BE2C (cell line): Measurements from ENCODE around the gene LTB4R. TPM values are rescaled to one million over a fixed set of nuclear protein-coding genes. Genes with fewer than 3 reads are reported as not detected.

Experiments
- DNase-seq: peaks from one replicate; pipeline ENCODE4 v3.0.0-alpha.2; 2020
- H3K27me3 ChIP-seq: fragments of 250-450 bp; sonication (Bioruptor Pico); 2 replicates; pipeline ENCODE4 v1.5.1; 2020; ENCODE audit warnings: mild to moderate bottlenecking
- H3K36me3 ChIP-seq: fragments of 250-450 bp; sonication (Bioruptor Pico); 2 replicates; pipeline ENCODE4 v1.5.1; 2020; ENCODE audit warnings: mild to moderate bottlenecking
- H3K4me1 ChIP-seq: fragments of 250-450 bp; sonication (Bioruptor Pico); 2 replicates; pipeline ENCODE4 v1.5.1; 2020
- H3K4me3 ChIP-seq: 2 replicates; pipeline ENCODE4 v1.5.1; 2011; ENCODE audit warnings: low read depth, low read length
- H3K9me3 ChIP-seq: fragments of 250-450 bp; sonication (Bioruptor Pico); 2 replicates; pipeline ENCODE4 v1.5.1; 2020
- polyA plus RNA-seq: library from polyadenylated mRNA; unstranded; fragments of >200 nt; gene quantifications from one replicate; pipeline ENCODE4 v1.2.1, GENCODE V29; 2012; ENCODE audit warnings: low read depth, missing spikeins; ENCODE audit not compliant: insufficient read length, insufficient read depth
- TF ChIP-seq, protein P1 (sequence below): IDR thresholded peaks from 2 replicates; pipeline ENCODE4 v1.5.1; 2012; ENCODE audit warnings: mild to moderate bottlenecking, low read depth, low read length

LTB4R gene, protein sequence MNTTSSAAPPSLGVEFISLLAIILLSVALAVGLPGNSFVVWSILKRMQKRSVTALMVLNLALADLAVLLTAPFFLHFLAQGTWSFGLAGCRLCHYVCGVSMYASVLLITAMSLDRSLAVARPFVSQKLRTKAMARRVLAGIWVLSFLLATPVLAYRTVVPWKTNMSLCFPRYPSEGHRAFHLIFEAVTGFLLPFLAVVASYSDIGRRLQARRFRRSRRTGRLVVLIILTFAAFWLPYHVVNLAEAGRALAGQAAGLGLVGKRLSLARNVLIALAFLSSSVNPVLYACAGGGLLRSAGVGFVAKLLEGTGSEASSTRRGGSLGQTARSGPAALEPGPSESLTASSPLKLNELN
- 103 TPM for polyA plus RNA-seq

DNA sequence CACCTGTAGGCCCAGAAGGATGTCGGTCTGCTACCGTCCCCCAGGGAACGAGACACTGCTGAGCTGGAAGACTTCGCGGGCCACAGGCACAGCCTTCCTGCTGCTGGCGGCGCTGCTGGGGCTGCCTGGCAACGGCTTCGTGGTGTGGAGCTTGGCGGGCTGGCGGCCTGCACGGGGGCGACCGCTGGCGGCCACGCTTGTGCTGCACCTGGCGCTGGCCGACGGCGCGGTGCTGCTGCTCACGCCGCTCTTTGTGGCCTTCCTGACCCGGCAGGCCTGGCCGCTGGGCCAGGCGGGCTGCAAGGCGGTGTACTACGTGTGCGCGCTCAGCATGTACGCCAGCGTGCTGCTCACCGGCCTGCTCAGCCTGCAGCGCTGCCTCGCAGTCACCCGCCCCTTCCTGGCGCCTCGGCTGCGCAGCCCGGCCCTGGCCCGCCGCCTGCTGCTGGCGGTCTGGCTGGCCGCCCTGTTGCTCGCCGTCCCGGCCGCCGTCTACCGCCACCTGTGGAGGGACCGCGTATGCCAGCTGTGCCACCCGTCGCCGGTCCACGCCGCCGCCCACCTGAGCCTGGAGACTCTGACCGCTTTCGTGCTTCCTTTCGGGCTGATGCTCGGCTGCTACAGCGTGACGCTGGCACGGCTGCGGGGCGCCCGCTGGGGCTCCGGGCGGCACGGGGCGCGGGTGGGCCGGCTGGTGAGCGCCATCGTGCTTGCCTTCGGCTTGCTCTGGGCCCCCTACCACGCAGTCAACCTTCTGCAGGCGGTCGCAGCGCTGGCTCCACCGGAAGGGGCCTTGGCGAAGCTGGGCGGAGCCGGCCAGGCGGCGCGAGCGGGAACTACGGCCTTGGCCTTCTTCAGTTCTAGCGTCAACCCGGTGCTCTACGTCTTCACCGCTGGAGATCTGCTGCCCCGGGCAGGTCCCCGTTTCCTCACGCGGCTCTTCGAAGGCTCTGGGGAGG lies at the start of gene LTB4R:
Gene LTB4R, plus strand, starts transcription at position 857 of the 959 bp plus-strand sequence. CDS start 4,150 bp downstream, outside the sequence.
- DNase-seq, result no peak
- Histone ChIP-seq H3K9me3 (peaks cover 2% of the 10 kb centered on the region), H3K27me3 (peaks cover 5% of the 10 kb centered on the region), H3K36me3 (peaks cover 24% of the 10 kb centered on the region), H3K4me1 (peaks cover under 1% of the 10 kb centered on the region; the same call in 1 of the 2 replicates), H3K4me3 (no peak within 1 kb of the TSS)
- TF ChIP-seq, protein P1, sequence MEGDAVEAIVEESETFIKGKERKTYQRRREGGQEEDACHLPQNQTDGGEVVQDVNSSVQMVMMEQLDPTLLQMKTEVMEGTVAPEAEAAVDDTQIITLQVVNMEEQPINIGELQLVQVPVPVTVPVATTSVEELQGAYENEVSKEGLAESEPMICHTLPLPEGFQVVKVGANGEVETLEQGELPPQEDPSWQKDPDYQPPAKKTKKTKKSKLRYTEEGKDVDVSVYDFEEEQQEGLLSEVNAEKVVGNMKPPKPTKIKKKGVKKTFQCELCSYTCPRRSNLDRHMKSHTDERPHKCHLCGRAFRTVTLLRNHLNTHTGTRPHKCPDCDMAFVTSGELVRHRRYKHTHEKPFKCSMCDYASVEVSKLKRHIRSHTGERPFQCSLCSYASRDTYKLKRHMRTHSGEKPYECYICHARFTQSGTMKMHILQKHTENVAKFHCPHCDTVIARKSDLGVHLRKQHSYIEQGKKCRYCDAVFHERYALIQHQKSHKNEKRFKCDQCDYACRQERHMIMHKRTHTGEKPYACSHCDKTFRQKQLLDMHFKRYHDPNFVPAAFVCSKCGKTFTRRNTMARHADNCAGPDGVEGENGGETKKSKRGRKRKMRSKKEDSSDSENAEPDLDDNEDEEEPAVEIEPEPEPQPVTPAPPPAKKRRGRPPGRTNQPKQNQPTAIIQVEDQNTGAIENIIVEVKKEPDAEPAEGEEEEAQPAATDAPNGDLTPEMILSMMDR, result no peak

DNA sequence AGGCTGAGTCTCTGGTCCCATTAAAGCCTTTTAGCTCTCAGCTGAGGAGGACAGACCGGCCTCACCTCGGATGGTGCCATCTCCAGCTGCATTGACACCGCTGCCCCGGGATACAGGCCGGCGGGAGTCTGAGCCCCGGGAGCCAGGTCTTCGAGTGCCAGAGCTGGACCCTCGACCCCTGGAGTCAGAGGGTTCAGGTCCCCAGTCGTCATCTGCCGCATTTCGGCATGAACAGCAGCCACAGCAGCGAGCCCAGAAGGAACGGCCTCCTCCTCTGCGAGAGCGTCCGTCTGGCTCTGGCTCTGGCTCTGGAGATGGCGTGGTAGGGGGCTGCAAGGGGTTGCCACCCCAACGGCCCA lies 49.4 kb upstream of the LTB4R start:
- Histone ChIP-seq H3K27me3 (no peaks in the 10 kb centered on the region), H3K4me3 (no peak overlapping the region), H3K36me3 (no peaks in the 10 kb centered on the region), H3K9me3 (no peaks in the 10 kb centered on the region), H3K4me1 (no peaks in the 10 kb centered on the region)
- DNase-seq, result no peak
- TF ChIP-seq, protein P1, result no peak

DNA sequence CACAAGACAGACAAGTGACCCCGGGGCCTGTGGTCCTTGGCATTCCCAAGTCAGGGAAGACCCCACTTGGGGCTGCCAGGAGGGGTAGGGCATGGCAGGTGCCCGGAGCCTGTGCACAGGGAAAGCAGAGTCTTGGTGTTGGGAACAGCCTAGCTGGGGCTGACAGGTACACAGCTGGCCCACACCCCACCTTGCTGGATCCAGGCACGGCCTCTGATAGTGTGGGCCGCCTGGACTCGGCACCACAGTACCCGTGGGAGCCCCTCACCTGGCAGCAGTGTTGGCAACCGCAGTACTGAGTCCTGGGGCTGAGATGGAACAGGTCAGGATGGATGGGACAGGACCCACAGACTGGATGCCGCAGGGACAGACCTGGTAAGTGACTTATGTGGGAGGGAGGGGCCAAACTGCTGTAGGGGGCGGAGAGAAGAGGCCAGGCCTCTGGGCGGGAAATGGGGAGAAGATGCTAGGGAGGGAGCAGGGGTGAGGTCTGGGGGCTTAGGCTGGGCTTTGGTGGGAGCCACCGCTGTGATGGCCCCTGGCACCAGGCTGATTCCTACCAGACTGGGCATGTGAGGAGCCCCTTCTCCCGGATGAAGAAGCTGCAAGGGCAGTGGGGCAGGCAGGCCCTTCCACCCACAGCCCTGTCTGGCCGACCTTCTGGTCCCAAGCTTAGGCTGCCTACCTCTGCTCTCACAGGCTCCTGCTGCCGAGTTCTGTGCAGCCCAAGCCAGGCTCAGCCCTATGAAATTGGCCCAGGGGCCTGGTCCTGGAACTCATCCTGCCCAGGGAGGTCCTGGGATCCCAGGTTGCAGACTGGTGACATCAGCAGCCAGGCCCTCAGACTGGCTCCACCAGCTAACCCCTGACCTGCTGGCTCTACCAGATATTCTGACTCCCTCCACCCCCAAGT lies 48.2 kb upstream of the LTB4R start, which contains the start of gene TGM1:
Gene TGM1, minus strand, starts transcription at position 357 of the 913 bp plus-strand sequence. CDS start 825 bp downstream, outside the sequence.
- Histone ChIP-seq H3K4me3 (no peak within 1 kb of the TSS), H3K36me3 (no peaks in the 10 kb centered on the region), H3K4me1 (no peaks in the 10 kb centered on the region), H3K27me3 (no peaks in the 10 kb centered on the region), H3K9me3 (no peaks in the 10 kb centered on the region)
- TF ChIP-seq, protein P1, result no peak
- DNase-seq, result no peak

DNA sequence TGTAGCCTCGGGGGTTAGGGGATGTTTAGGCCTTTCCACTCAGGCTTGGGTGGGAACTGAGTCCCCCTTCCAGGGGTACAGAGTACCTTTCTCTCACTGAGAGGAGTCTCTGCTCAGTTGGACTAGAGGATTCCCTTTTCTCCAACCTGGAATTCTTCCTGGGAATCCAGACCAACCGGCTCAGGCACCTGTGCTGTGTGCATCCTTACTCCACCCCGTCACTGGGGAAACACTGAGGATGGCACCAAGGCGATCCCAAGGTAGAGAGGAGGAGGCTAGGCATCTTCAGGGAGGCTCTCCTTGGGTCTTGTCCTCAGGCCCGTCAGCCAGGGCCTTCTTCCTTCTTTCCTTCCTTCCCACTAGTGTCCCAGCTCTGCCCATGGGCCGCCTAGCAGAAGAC lies 47.5 kb upstream of the LTB4R start:
- Histone ChIP-seq H3K36me3 (no peaks in the 10 kb centered on the region), H3K4me3 (no peak overlapping the region), H3K27me3 (no peaks in the 10 kb centered on the region), H3K4me1 (no peaks in the 10 kb centered on the region), H3K9me3 (no peaks in the 10 kb centered on the region)
- TF ChIP-seq, protein P1, result no peak
- DNase-seq, result no peak

DNA sequence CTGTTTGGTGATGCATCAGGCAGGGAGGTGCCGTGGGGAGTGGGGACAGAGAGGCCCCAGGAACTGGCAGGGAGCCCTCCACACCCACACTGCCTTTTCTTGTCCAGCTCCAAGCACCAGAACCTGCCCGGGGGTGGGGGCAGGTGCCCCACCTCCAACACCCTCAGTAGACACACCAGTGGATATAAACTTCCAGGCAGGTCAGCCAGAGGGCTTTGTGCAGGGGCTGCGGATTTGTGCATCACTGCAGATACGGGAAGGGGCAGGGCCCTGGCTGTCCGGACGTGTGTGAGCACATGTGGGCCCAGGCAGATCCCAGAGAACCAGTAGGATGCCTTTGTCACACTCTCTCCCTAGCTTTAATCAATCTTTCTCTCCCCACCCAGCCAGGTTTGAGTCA lies 47.0 kb upstream of the LTB4R start:
- H3K4me3 ChIP-seq, result no peak overlapping the region
- no peaks in the 10 kb centered on the region for H3K4me1 ChIP-seq
- no peaks in the 10 kb centered on the region for H3K9me3 ChIP-seq
- H3K36me3 ChIP-seq, result no peaks in the 10 kb centered on the region
- H3K27me3 ChIP-seq, result no peaks in the 10 kb centered on the region
- TF ChIP-seq, protein P1, result no peak
- DNase-seq, result no peak
